Body of pancreas (tissue), 4 donors: ENCODE data around the gene SLC22A23. TPM values are rescaled to one million over a fixed set of nuclear protein-coding genes. Genes with fewer than 3 reads are reported as not detected.

Experiments used
- ATAC-seq: fragments of 150-250 bp; one replicate; pipeline ENCODE4 v1.9.1; 2016
- DNase-seq, 4 donors: peaks; one replicate each; pipeline ENCODE4 v3.0.0-alpha.2; 2019
- H3K27ac ChIP-seq, 4 donors: fragments of 200-600 bp; sonication (generic); 1 replicate in 3 of 4; 2 replicates in 1 of 4; pipeline versions ENCODE4 v1.5.1 to v1.6.1; 2016 to 2019; ENCODE audit warnings: mild to moderate bottlenecking in 1 of 4, mixed read lengths in 1 of 4, moderate library complexity in 1 of 4
- H3K27me3 ChIP-seq, 2 donors: fragments of 200-600 bp; sonication (generic); one replicate each; pipeline ENCODE4 v1.6.0; 2016; ENCODE audit warnings: mild to moderate bottlenecking in 1 of 2
- H3K36me3 ChIP-seq, 2 donors: fragments of 200-600 bp; sonication (generic); replicated peaks in 1 of 2; 2 replicates each; pipeline ENCODE4 v1.5.1; 2016; ENCODE audit warnings: low read depth in 2 of 2; ENCODE audit not compliant: insufficient read depth in 1 of 2
- H3K4me1 ChIP-seq: fragments of 200-600 bp; sonication (generic); one replicate; pipeline ENCODE4 v1.6.0; 2016
- H3K4me3 ChIP-seq, 2 donors: fragments of 200-600 bp; sonication (generic); 1 replicate in 1 of 2; 2 replicates in 1 of 2; pipeline ENCODE4 v1.5.1; 2016 to 2019
- H3K9me3 ChIP-seq, 3 donors: fragments of 200-600 bp; sonication (generic); 1 replicate in 2 of 3; 2 replicates in 1 of 3; pipeline ENCODE4 v1.5.1; 2016
- POLR2A ChIP-seq, 3 donors: fragments of 450-650 bp; IDR thresholded peaks; one replicate each; pipeline ENCODE4 v1.6.1; 2016; ENCODE audit warnings: antibody characterized with exemption in 3 of 3, mild to moderate bottlenecking in 2 of 3
- WGBS, 2 donors: methylation state at CpG; one replicate each; pipeline ENCODE4 v1.1.5; 2017; 5-methylcytosine and 5-hydroxymethylcytosine counted together
- intact Hi-C: fragments of 100-400 bp; cut with DNase I; formaldehyde crosslinking; loops from one replicate; pipeline ENCODE4 v1.15.1; 2023
- total RNA-seq, 2 donors: library from RNA; depleted of rRNA; stranded (reverse); fragments of >200 nt; gene quantifications; one replicate each; pipeline ENCODE4 v1.1.0, GENCODE V29; 2016
- TF ChIP-seq, protein P1 (sequence below), 7 experiments: fragments of 450-650 bp in 4 of 7; fragments of 200-600 bp in 3 of 7; sonication (generic) in 3 of 7; IDR thresholded peaks; one replicate each; pipeline ENCODE4 v1.5.1; 2016 to 2019; ENCODE audit warnings: antibody characterized with exemption in 7 of 7

Gene SLC22A23
- total RNA-seq, 2 donors from 2014 or later: 20.4 to 32.2 TPM

DNA sequence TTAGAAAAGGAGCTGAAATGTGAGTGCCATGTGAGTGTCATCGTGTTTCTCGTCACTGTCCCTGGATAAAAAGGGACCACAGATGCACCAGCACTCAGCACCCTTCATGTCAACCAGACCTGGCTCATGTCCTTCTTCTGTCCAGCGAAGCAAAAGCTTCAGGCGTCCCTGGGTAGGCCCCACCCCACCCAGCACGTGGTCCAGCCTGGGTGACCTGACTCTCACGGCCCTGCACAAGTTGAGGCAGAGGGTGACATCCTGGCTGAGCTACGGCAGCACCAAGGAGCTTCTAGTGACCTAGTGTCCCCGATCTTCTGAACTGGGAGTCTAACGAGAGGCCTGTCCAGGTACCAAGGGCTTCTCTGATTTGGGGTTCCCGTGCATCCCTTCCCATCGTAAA lies 160.3 kb downstream of the SLC22A23 start:
- Histone ChIP-seq H3K27me3 (no peaks in the 10 kb centered on the region), H3K4me3 (no peak overlapping the region), H3K27ac (no peak overlapping the region), H3K36me3 (no peaks in the 10 kb centered on the region), H3K4me1 (peaks cover 21% of the 10 kb centered on the region), H3K9me3 (no peaks in the 10 kb centered on the region)
- TF ChIP-seq POLR2A (IDR thresholded peaks at IDR 0.05): no peak
- TF ChIP-seq, protein P1, sequence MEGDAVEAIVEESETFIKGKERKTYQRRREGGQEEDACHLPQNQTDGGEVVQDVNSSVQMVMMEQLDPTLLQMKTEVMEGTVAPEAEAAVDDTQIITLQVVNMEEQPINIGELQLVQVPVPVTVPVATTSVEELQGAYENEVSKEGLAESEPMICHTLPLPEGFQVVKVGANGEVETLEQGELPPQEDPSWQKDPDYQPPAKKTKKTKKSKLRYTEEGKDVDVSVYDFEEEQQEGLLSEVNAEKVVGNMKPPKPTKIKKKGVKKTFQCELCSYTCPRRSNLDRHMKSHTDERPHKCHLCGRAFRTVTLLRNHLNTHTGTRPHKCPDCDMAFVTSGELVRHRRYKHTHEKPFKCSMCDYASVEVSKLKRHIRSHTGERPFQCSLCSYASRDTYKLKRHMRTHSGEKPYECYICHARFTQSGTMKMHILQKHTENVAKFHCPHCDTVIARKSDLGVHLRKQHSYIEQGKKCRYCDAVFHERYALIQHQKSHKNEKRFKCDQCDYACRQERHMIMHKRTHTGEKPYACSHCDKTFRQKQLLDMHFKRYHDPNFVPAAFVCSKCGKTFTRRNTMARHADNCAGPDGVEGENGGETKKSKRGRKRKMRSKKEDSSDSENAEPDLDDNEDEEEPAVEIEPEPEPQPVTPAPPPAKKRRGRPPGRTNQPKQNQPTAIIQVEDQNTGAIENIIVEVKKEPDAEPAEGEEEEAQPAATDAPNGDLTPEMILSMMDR (IDR thresholded peaks at IDR 0.05): no peak
- no peak for ATAC-seq
- intact Hi-C loops: no loop called here
- 90% methylated on average over 11 of the region's 11 CpGs for WGBS, 2 donors
- DNase-seq: peak in 2 of 4 donors; percentile 1 to 7

DNA sequence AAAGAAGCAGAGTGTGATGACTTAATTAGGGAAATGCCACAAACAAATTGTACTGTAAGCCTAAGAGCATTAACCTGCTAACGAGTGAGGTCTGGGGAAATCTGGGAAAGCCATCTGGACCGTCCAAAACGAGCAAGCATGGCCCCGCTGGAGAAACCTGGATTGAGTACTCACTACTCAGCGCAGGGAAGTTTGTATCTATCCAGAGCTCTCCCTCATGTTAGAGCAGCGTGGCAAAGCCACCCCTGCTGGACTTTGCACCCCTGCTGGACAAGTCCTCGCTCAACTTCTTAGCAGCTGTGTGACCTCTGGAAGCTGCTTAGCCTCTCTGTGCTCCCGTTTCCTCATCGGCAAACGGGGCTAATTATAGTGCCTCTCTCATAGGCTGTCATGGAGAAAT lies 160.8 kb downstream of the SLC22A23 start:
- WGBS, 2 donors: 54 to 63% methylated on average over 10 of the region's 10 CpGs
- Histone ChIP-seq H3K4me3 (no peak overlapping the region), H3K36me3 (no peaks in the 10 kb centered on the region), H3K27me3 (no peaks in the 10 kb centered on the region), H3K9me3 (no peaks in the 10 kb centered on the region), H3K27ac (no peak overlapping the region), H3K4me1 (peaks cover 21% of the 10 kb centered on the region)
- TF ChIP-seq POLR2A (IDR thresholded peaks at IDR 0.05): no peak
- TF ChIP-seq, protein P1 (IDR thresholded peaks at IDR 0.05): no peak
- ATAC-seq: no peak
- DNase-seq: peak in 2 of 4 donors; percentile 27 to 30
- intact Hi-C loops: no loop called here

DNA sequence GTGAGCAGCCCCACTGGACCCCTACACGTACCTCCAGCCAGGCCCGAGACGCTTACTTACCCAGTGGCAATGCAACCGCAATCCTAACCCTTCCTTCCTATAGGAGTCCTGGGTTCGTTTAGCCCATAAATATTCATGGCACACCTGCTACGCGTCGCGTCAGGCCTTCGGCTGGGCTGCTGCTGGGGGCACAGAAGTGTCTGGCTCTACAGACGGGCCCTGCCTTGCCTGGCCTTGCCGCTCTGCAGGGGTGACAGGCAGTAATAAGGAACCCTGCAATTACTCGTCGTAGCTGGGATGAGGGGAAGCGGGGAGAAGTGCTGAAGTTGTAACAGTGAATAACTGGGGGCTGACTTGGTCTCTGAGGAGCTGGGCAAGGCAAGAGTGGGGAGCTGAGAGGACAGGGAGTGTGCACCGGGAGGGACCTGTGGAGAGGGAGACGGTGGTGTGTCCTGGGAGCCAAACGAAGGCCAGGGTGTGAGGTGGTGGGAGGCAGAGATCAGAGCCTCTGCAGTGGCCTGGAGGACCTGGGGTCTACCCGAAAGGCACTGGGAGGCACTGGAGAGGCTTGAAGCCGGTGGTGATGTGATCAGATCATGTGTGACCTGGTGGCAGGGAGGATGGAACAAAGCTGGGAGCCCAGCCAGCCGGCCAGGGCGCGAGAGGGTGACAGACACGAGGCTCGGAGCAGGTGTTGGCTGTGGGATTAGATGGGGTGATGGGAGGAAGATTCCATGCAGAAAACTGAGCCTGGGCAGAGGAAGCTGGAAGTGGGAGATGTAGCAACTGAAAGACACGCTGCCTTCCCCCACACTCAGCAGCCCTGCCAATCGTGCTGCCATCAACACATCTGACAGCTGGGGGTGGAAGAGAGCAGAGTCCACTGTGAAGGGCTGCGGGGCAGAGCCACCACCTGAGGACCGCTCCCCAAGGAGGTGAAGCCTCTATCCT lies 161.7 kb downstream of the SLC22A23 start:
- peak; percentile 41 for ATAC-seq

DNA sequence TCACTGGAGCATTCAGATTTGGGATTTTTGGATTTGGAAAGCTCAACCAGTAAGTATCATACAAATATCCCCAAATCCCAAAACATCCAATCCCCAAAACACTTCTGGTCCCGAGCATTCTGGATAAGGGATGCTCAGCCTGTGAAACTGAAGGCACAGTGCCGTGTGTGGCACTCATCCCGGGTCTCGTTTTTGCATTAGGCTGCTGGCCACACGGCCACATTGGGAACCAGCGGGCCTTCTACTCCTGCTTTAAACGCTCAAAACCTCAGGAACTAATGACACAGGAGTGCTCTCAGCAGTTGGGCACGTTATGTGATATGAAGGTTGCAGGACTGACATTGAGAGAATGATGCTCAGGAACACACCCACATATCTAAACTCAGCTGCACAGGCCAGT lies 162.5 kb downstream of the SLC22A23 start:
- Histone ChIP-seq H3K4me3 (no peak overlapping the region), H3K9me3 (no peaks in the 10 kb centered on the region), H3K36me3 (no peaks in the 10 kb centered on the region), H3K27ac (no peak overlapping the region), H3K4me1 (peaks cover 21% of the 10 kb centered on the region), H3K27me3 (no peaks in the 10 kb centered on the region)
- peak in 1 of 4 donors; percentile 2 for DNase-seq
- no peak for TF ChIP-seq POLR2A (IDR thresholded peaks at IDR 0.05)
- TF ChIP-seq, protein P1 (IDR thresholded peaks at IDR 0.05): no peak
- intact Hi-C loops: no loop called here
- no peak for ATAC-seq
- 78 to 88% methylated on average over 8 of the region's 8 CpGs for WGBS, 2 donors

More for the DNA sequence above, 161.7 kb downstream of the SLC22A23 start:
- H3K4me3 ChIP-seq: no peak overlapping the region
- TF ChIP-seq, protein P1 (IDR thresholded peaks at IDR 0.05): peak in 3 of 7 experiments; percentile 27 to 35 (median 28)
- TF ChIP-seq POLR2A (IDR thresholded peaks at IDR 0.05): no peak
- WGBS, 2 donors: 70 to 72% methylated on average over 29 of the region's 29 CpGs
- DNase-seq: peak in 3 of 4 donors; percentile 30 to 38 (median 36)
- no peaks in the 10 kb centered on the region for H3K36me3 ChIP-seq
- H3K9me3 ChIP-seq: no peaks in the 10 kb centered on the region
- H3K4me1 ChIP-seq: peaks cover 21% of the 10 kb centered on the region
- intact Hi-C loops: no loop called here
- H3K27ac ChIP-seq: no peak overlapping the region
- no peaks in the 10 kb centered on the region for H3K27me3 ChIP-seq
